NK-92 (cell line): ENCODE measurements around the gene ROBO1.
"Not testable (repeated sequence)": the region's sequence is repeated elsewhere in the genome, so short reads cannot be mapped to it uniquely, and the experiment has no call there.

Experiments used
- DNase-seq: peaks from one replicate; lab custom pipeline; 2025; ENCODE audit not compliant: unreplicated experiment; lab: John Stamatoyannopoulos, UW

ROBO1 gene

GRCh38 chr3:78887547-78888011 lies 880.2 kb downstream of the ROBO1 start:
- DNase-seq, result no peak

- no peak for DNase-seq
These were observed 880.8 kb downstream of the ROBO1 start for GRCh38 chr3:78887029-78887428.

GRCh38 chr3:78884567-78884966 lies 883.2 kb downstream of the ROBO1 start:
- not testable (repeated sequence) for DNase-seq

- DNase-seq, result no peak
These were observed 885.5 kb downstream of the ROBO1 start for GRCh38 chr3:78882251-78882650.

- no peak for DNase-seq
These were observed 886.3 kb downstream of the ROBO1 start for GRCh38 chr3:78881501-78881900.

GRCh38 chr3:78880603-78881461 lies 887.0 kb downstream of the ROBO1 start:
- no peak for DNase-seq

GRCh38 chr3:78879295-78879860 lies 888.4 kb downstream of the ROBO1 start:
- DNase-seq, result no peak

- no peak for DNase-seq
These were observed 889.0 kb downstream of the ROBO1 start for GRCh38 chr3:78878789-78879188.

GRCh38 chr3:78878011-78878410 lies 889.8 kb downstream of the ROBO1 start:
- DNase-seq, result no peak

- no peak for DNase-seq
These were observed 891.9 kb downstream of the ROBO1 start for GRCh38 chr3:78875851-78876250.

GRCh38 chr3:78875436-78875835 lies 892.4 kb downstream of the ROBO1 start:
- DNase-seq, result no peak

GRCh38 chr3:78873641-78874040 lies 894.2 kb downstream of the ROBO1 start:
- DNase-seq, result no peak

- no peak for DNase-seq
These were observed 895.6 kb downstream of the ROBO1 start for GRCh38 chr3:78872195-78872594.

GRCh38 chr3:78871048-78871447 lies 896.8 kb downstream of the ROBO1 start:
- no peak for DNase-seq

- no peak for DNase-seq
These were observed 897.3 kb downstream of the ROBO1 start for GRCh38 chr3:78870484-78870883.

GRCh38 chr3:78868570-78868969 lies 899.2 kb downstream of the ROBO1 start:
- DNase-seq, result no peak

GRCh38 chr3:78867409-78868372 lies 900.1 kb downstream of the ROBO1 start:
- no peak for DNase-seq

GRCh38 chr3:78863306-78864203 lies 904.2 kb downstream of the ROBO1 start:
- no peak for DNase-seq

GRCh38 chr3:78861156-78861555 lies 906.6 kb downstream of the ROBO1 start:
- no peak for DNase-seq

- DNase-seq, result no peak
These were observed 907.2 kb downstream of the ROBO1 start for GRCh38 chr3:78860567-78860966.
